ENCODE data around the gene PRPF8. TPM values are rescaled to one million over a fixed set of nuclear protein-coding genes. Genes with fewer than 3 reads are reported as not detected.
"Not testable (repeated sequence)": the region's sequence is repeated elsewhere in the genome, so short reads cannot be mapped to it uniquely, and the experiment has no call there.

Gene PRPF8
- total RNA-seq, 1 donor from 2014 or later = 136 TPM

GRCh38 chr17:1707107-1707506 lies 22.4 kb upstream of the PRPF8 start:
- Histone ChIP-seq H3K27ac (replicated peaks) (no peak overlapping the region), H3K36me3 (peaks cover 18% of the 10 kb centered on the region), H3K4me3 (no peak overlapping the region), H3K27me3 (ENCODE audit: low read depth) (no peaks in the 10 kb centered on the region), H3K9me3 (replicated peaks) (no peaks in the 10 kb centered on the region), H3K4me1 (peaks cover 34% of the 10 kb centered on the region)
- DNase-seq = no peak
- TF ChIP-seq CTCF (IDR thresholded peaks at IDR 0.05; ENCODE audit: borderline replicate concordance) = no peak
- intact Hi-C loops (cut with micrococcal nuclease) = no loop called here

GRCh38 chr17:1705004-1705403 lies 20.3 kb upstream of the PRPF8 start:
- H3K4me3 ChIP-seq = no peak overlapping the region

GRCh38 chr17:1703063-1703462 lies 18.4 kb upstream of the PRPF8 start:
- Histone ChIP-seq H3K4me1 (no peaks in the 10 kb centered on the region), H3K27me3 (ENCODE audit: low read depth) (no peaks in the 10 kb centered on the region), H3K4me3 (no peak overlapping the region), H3K9me3 (replicated peaks) (no peaks in the 10 kb centered on the region), H3K27ac (replicated peaks) (no peak overlapping the region), H3K36me3 (peaks cover 5% of the 10 kb centered on the region)
- no peak for DNase-seq
- intact Hi-C loops (cut with micrococcal nuclease) = no loop called here
- TF ChIP-seq CTCF (IDR thresholded peaks at IDR 0.05; ENCODE audit: borderline replicate concordance) = no peak

More at GRCh38 chr17:1705004-1705403, 20.3 kb upstream of the PRPF8 start:
- DNase-seq = no peak
- Histone ChIP-seq H3K4me1 (peaks cover 13% of the 10 kb centered on the region), H3K27ac (replicated peaks) (no peak overlapping the region), H3K36me3 (peaks cover 5% of the 10 kb centered on the region), H3K9me3 (replicated peaks) (no peaks in the 10 kb centered on the region), H3K27me3 (ENCODE audit: low read depth) (no peaks in the 10 kb centered on the region)
- TF ChIP-seq CTCF (IDR thresholded peaks at IDR 0.05; ENCODE audit: borderline replicate concordance) = no peak
- intact Hi-C loops (cut with micrococcal nuclease) = no loop called here

- H3K27me3 ChIP-seq (ENCODE audit: low read depth); DNase-seq; H3K27ac ChIP-seq (replicated peaks); H3K4me1 ChIP-seq; H3K9me3 ChIP-seq (replicated peaks); intact Hi-C loops (cut with micrococcal nuclease); H3K4me3 ChIP-seq; H3K36me3 ChIP-seq: not testable (repeated sequence)
Observed at GRCh38 chr17:1699891-1700290, 15.2 kb upstream of the PRPF8 start.

- no peaks in the 10 kb centered on the region for H3K36me3 ChIP-seq
- no peak overlapping the region for H3K4me3 ChIP-seq
- no peak for DNase-seq
- H3K9me3 ChIP-seq (replicated peaks) = no peaks in the 10 kb centered on the region
- intact Hi-C loops (cut with micrococcal nuclease) = no loop called here
- no peak overlapping the region for H3K27ac ChIP-seq (replicated peaks)
- H3K27me3 ChIP-seq (ENCODE audit: low read depth) = no peaks in the 10 kb centered on the region
- H3K4me1 ChIP-seq = no peaks in the 10 kb centered on the region
- no peak for TF ChIP-seq CTCF (IDR thresholded peaks at IDR 0.05; ENCODE audit: borderline replicate concordance)
Observed at GRCh38 chr17:1697681-1698080, 13.0 kb upstream of the PRPF8 start.

GRCh38 chr17:1695365-1695764 lies 10.7 kb upstream of the PRPF8 start:
- intact Hi-C loops (cut with micrococcal nuclease) = no loop called here
- no peaks in the 10 kb centered on the region for H3K9me3 ChIP-seq (replicated peaks)
- no peaks in the 10 kb centered on the region for H3K27me3 ChIP-seq (ENCODE audit: low read depth)
- H3K36me3 ChIP-seq = no peaks in the 10 kb centered on the region
- no peak overlapping the region for H3K4me3 ChIP-seq
- H3K27ac ChIP-seq (replicated peaks) = no peak overlapping the region
- H3K4me1 ChIP-seq = no peaks in the 10 kb centered on the region
- DNase-seq = no peak
- TF ChIP-seq CTCF (IDR thresholded peaks at IDR 0.05; ENCODE audit: borderline replicate concordance) = no peak

All from left ventricle myocardium inferior (tissue), 1 donor.